22Rv1 (cell line): ENCODE measurements around the gene WFS1.

ENCODE experiments used
- H3K27ac ChIP-seq: fragments of 450-650 bp; 2 replicates; pipeline ENCODE4 v1.5.1; 2017
- ZFX ChIP-seq: fragments of 450-650 bp; IDR thresholded peaks from 2 replicates; pipeline ENCODE4 v1.6.1; 2017; ENCODE audit warnings: antibody characterized with exemption, borderline replicate concordance
- TF ChIP-seq, protein P1 (sequence below): fragments of 450-650 bp; IDR thresholded peaks from 2 replicates; pipeline ENCODE4 v1.5.1; 2017; ENCODE audit warnings: mild to moderate bottlenecking

WFS1 gene

DNA sequence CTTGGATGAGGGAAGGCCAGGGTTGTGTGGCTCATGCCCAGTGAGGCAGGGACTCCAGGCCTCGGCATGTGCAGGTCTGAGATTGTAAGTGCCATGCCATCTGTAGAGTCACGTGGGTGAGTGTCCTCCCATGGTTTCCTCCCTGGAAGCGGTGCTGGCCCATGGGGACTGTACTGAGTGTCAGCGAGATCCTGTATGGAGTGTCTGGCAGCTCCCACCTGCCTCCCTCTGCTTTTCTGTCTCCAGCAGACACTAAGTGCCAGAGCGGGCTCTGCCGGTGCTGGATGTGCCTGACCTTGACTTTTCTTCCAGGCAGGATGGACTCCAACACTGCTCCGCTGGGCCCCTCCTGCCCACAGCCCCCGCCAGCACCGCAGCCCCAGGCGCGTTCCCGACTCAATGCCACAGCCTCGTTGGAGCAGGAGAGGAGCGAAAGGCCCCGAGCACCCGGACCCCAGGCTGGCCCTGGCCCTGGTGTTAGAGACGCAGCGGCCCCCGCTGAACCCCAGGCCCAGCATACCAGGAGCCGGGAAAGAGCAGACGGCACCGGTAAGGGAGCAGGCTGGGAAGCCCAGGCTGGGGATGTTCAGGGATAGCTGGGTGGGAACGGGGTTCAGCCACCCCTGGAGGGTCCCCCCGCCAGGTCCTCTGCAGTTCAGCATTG lies 7.6 kb downstream of the WFS1 start:
- no peak overlapping the region for H3K27ac ChIP-seq
- TF ChIP-seq, protein P1, sequence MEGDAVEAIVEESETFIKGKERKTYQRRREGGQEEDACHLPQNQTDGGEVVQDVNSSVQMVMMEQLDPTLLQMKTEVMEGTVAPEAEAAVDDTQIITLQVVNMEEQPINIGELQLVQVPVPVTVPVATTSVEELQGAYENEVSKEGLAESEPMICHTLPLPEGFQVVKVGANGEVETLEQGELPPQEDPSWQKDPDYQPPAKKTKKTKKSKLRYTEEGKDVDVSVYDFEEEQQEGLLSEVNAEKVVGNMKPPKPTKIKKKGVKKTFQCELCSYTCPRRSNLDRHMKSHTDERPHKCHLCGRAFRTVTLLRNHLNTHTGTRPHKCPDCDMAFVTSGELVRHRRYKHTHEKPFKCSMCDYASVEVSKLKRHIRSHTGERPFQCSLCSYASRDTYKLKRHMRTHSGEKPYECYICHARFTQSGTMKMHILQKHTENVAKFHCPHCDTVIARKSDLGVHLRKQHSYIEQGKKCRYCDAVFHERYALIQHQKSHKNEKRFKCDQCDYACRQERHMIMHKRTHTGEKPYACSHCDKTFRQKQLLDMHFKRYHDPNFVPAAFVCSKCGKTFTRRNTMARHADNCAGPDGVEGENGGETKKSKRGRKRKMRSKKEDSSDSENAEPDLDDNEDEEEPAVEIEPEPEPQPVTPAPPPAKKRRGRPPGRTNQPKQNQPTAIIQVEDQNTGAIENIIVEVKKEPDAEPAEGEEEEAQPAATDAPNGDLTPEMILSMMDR, result no peak
- no peak for TF ChIP-seq ZFX

DNA sequence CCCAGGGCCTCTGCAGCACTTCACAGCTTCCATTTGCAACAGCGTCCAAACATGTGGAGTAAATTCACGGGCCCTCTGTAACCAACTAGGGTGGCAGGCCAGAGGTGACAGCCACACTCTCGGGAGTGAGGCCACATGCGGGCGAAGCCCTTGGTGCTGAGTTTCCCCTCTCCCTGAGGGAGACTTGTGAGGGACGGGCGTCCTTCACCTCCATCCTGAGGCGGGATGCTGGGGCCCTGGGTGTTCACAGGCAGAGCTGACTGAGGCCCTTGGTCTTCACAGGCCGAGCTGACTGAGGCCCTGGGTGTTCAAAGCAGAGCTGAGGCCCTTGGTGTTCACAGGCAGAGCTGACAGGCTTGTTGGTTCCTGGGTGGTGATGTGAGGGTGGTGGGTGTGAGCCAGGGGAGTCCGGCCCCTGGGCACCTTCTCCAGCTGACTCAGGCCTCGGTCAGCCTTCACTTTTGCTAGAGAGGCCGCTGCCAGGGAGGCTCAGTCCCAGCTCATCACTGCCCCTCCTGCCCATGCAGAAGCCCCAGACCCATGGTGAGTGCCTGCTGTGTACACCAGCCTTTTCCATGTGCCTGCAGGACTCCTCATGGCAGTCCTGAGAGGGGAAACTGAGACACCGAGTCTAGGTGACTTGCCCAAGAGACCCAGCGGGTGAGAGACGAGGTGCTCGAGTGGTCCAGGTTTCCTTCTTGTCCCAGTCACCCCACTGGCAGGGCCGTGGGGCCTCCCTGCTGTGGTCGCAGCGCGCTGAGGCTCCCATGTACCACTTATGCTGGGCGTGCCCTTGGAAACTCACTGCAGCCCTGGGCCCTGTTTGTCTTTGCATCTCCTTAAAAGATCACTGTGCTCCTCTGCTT lies 8.5 kb downstream of the WFS1 start:
- no peak overlapping the region for H3K27ac ChIP-seq
- no peak for TF ChIP-seq ZFX
- TF ChIP-seq, protein P1, result no peak

DNA sequence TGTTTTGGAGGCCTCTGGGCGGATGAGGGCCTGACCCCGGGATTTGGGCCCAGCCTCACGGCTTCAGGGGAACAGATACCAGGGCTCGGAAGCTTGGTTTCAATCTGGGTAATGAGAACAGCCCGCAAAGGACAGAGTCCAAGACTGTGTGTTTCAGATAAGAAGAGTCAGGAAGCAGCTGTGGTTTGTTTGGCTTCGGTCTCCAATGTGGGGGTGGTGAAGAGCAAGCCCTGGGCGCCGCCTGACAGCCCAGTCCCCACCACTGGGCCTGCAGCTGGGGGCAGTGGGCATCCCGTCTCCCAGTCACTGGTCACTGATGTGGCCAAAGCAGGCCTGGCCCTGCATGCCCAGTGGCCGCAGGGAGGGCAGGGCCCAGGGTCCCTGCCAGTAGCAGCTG lies 9.1 kb downstream of the WFS1 start:
- TF ChIP-seq ZFX, result no peak
- TF ChIP-seq, protein P1, result no peak
- H3K27ac ChIP-seq, result no peak overlapping the region

DNA sequence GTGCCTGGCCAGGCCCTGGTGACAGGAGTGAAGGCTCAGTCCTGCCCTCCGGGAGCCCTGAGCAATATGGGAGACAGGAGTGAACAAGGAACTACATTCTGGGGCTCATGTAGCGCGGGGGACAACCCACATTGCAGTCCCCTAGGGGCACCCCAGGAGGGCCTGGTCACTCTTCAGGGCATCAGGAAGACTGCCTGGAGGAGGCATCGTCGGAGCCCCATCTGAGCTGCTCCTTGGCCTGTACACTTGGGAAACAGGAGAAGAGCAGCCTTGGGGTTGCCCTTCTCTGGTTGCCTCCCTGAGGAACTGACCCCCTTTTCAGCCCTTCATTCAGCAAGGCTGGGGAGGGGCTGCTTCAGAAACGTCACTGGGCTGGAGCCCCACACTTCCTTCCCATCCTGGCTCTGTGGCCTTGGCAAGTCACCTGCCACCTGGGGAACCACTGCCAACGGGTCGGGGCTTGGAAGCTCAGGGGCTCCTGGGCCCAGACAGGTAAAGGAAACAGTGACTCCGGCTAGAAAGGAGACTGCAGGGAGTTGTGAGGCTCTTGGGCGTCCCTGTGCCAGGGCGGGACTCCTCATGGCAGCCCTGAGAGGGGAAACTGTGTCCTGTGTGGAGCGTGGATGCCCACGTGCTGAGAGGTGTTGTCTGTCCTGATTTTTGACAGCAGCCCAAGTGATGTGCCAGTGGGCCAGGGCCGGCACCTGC lies 10.1 kb downstream of the WFS1 start:
- TF ChIP-seq, protein P1, result no peak
- TF ChIP-seq ZFX, result no peak
- no peak overlapping the region for H3K27ac ChIP-seq

DNA sequence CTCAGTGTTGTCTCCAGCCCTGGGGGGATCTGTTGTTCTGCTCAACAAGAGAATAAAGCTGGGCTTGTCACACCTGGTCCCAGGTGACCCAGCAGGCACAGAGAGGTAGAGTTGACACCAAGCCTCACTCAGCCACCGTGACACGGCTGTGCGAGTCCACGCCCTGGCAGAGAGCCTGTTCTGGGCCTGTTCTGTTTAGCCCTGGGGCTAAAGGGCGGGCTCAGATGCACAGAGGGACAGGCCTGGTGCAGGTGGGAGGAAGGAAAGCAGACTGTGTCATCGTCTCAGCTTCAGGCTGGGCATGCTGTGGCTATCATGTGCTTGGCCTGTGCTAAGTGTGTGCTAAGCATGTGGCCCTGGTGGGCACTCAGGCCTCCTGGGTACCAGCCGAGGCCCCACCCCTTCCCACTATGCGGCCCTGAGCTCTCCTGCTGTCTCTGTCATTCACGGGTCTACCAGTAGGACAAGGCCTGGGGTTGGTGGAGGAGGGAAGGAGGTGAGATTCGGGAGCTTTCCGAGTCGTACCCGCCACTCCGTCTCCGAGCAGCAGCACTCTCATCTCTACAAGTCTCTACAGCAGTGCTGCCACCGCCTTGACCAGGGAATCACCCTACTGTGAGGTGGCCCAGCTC lies 10.8 kb downstream of the WFS1 start:
- no peak overlapping the region for H3K27ac ChIP-seq

DNA sequence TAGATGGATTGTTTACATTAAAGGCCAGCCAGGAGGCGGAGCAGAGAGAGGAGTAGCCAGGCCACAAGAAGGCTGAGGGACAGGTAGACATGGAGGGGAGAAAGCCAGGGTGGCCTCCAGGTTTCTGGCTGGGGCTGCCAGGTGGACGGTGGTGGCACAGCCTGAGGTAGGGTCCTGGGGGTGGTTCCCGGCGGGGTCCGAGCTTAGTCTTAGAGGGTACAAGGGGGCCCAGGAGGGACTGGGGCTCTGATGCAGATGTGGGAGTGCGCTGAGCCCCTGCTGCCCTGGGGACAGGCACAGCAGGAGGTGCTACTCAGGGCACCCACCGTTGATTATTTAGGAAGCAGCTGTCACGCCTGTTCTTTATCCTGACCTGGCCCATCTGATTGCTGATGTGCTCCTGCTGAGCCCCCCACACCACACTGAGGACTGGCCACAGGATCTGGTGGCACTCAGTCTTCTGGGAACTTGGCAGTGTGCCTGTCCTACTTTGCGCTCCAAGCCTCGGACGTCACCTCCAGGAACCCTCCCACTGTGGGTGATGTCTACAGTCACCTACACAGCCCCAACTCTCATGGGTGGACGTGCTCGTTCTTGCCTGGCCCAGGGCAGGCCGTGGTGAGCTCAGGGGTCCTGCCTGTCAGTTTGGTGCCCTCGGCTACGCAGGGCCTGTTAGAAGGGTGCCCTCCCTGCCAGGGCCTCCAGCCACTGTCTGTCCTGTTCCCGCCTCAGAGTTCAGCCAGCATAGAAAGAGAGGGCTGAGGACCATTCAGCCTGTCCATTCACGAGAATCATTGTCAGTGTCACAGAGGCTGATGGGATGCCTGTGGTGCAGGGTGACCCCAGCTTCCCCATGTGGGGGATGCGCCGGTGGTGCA lies 12.0 kb downstream of the WFS1 start:
- TF ChIP-seq, protein P1, result no peak
- no peak for TF ChIP-seq ZFX
- H3K27ac ChIP-seq, result no peak overlapping the region

More for the DNA sequence above, 10.8 kb downstream of the WFS1 start:
- TF ChIP-seq ZFX, result no peak
- TF ChIP-seq, protein P1, result no peak
